Measurements from ENCODE around the gene CCL1.

DNA sequence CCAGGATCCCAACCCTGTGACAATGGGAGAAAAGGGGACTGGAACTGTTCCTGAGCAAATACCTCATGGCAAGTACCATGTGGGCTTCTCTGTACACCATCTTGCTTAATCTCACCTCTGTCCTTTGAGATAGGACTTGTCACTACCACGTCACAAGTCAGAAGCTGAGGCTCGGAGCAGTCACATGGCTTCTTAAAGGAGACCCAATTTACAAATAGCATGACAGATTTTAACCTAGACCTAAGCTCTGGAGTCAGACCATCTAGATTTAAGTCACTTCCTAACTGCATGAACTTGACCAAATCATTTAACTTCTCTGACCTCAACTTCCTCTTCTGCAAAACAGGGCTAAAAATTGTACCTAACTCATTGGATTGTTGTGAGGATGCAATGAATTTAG, 36.0 kb upstream of the CCL1 start:
- no peak for TF ChIP-seq POLR2AphosphoS5 (IDR thresholded peaks at IDR 0.05; ENCODE audit: low read depth, low read length)
- TF ChIP-seq TAF1 (IDR thresholded peaks at IDR 0.05; ENCODE audit: borderline replicate concordance, insufficient read depth, low read length), result no peak

Data from PFSK-1 (cell line).